Fibroblast of skin of scalp (primary cell): ENCODE results near the gene MYOF.
"Not testable (repeated sequence)": the region's sequence is repeated elsewhere in the genome, so short reads cannot be mapped to it uniquely, and the experiment has no call there.

Experiments used
- DNase-seq: peaks from one replicate; pipeline ENCODE4 v3.0.0-alpha.2; 2013

The MYOF gene

GRCh38 chr10:93386631-93387369, 95.3 kb downstream of the MYOF start:
- peak; percentile 60 for DNase-seq

- DNase-seq = no peak
Measured at GRCh38 chr10:93385345-93385744, 96.8 kb downstream of the MYOF start.

- no peak for DNase-seq
Measured at GRCh38 chr10:93384006-93384405, 98.1 kb downstream of the MYOF start.

GRCh38 chr10:93383562-93383981, 98.6 kb downstream of the MYOF start:
- DNase-seq = peak; percentile 99

- peak; percentile 69 for DNase-seq
Measured at GRCh38 chr10:93379731-93380575, 102.2 kb downstream of the MYOF start.

GRCh38 chr10:93378997-93379730, 103.0 kb downstream of the MYOF start:
- no peak for DNase-seq

- DNase-seq = no peak
Measured at GRCh38 chr10:93378039-93378438, 104.1 kb downstream of the MYOF start.

- peak; percentile 91 for DNase-seq
Measured at GRCh38 chr10:93376372-93377293, 105.5 kb downstream of the MYOF start.

- DNase-seq = no peak
Measured at GRCh38 chr10:93370961-93371360, 111.2 kb downstream of the MYOF start.

GRCh38 chr10:93369588-93370164, 112.5 kb downstream of the MYOF start:
- no peak for DNase-seq

GRCh38 chr10:93368210-93368609, 113.9 kb downstream of the MYOF start:
- DNase-seq = no peak

- DNase-seq = no peak
Measured at GRCh38 chr10:93367664-93368063, 114.5 kb downstream of the MYOF start.

- peak; percentile 25 for DNase-seq
Measured at GRCh38 chr10:93364966-93365365, 117.2 kb downstream of the MYOF start.

- no peak for DNase-seq
Measured at GRCh38 chr10:93363891-93364648, 118.1 kb downstream of the MYOF start.

GRCh38 chr10:93358398-93358797, 123.7 kb downstream of the MYOF start:
- DNase-seq = not testable (repeated sequence)

- peak; percentile 45 for DNase-seq
Measured at GRCh38 chr10:93357680-93358079, 124.5 kb downstream of the MYOF start.

GRCh38 chr10:93356516-93356915, 125.6 kb downstream of the MYOF start:
- no peak for DNase-seq

GRCh38 chr10:93352638-93353383, 129.3 kb downstream of the MYOF start:
- peak; percentile 67 for DNase-seq

GRCh38 chr10:93346694-93347093, 135.4 kb downstream of the MYOF start:
- no peak for DNase-seq

- DNase-seq = no peak
Measured at GRCh38 chr10:93346108-93346507, 136.0 kb downstream of the MYOF start.
